HL-60 (cell line): ENCODE data around the gene MAPKAPK2.

Experiments
- CTCF ChIP-seq: IDR thresholded peaks from one replicate; pipeline ENCODE4 v1.5.1; 2011; ENCODE audit warnings: low read length, control low read depth, inconsistent platforms; ENCODE audit not compliant: insufficient read depth
- SPI1 ChIP-seq: IDR thresholded peaks from 2 replicates; pipeline ENCODE4 v1.6.1; 2012; ENCODE audit warnings: low read depth, mild to moderate bottlenecking, borderline replicate concordance

- TF ChIP-seq CTCF (no peak), SPI1 (no peak)
Observed at GRCh38 chr1:206678490-206678889, 6.2 kb upstream of the MAPKAPK2 start.
